ENCODE measurements around the gene MLF1. TPM values are rescaled to one million over a fixed set of nuclear protein-coding genes. Genes with fewer than 3 reads are reported as not detected.
A peak's percentile ranks its signal among the peaks of the same experiment; 100 is the strongest.

MLF1 gene
- total RNA-seq, 8 experiments from 2014 or later = 7.8 to 104 (median 30.7) TPM

- 0 to 47% (median 20%) methylated on average over 1 of the region's 1 CpG; no CpG with 5 or more reads in 5 of the 10 experiments for WGBS, 10 experiments
- no peak overlapping the region for H3K4me3 ChIP-seq
- no peak for ATAC-seq (replicated peaks in 6 of 8)
- H3K4me1 ChIP-seq (replicated peaks in 1 of 2) = no peaks in the 10 kb centered on the region
- in situ Hi-C loops (cut with MboI; ENCODE audit: low pct_unique_long_range_greater_than_20kb in 2 of 9, low sequenced_read_pairs in 9 of 9, unreplicated experiment in 9 of 9) = no loop called here
- no peak overlapping the region for H3K27ac ChIP-seq
Observed at GRCh38 chr3:158617982-158618875, 47.2 kb downstream of the MLF1 start.

- WGBS, 10 experiments = 0 to 100% (median 29%) methylated on average over 1 of the region's 1 CpG; no CpG with 5 or more reads in 2 of the 10 experiments
- Histone ChIP-seq H3K4me1 (replicated peaks in 1 of 2) (no peaks in the 10 kb centered on the region), H3K27ac (no peak overlapping the region), H3K4me3 (no peak overlapping the region)
- in situ Hi-C loops (cut with MboI; ENCODE audit: low pct_unique_long_range_greater_than_20kb in 2 of 9, low sequenced_read_pairs in 9 of 9, unreplicated experiment in 9 of 9) = no loop called here
- no peak for ATAC-seq (replicated peaks in 6 of 8)
Observed at GRCh38 chr3:158625881-158626280, 54.9 kb downstream of the MLF1 start.

GRCh38 chr3:158631981-158632380 is 61.0 kb downstream of the MLF1 start:
- H3K4me3 ChIP-seq = no peak overlapping the region
- H3K4me1 ChIP-seq (replicated peaks in 1 of 2) = peaks cover 7 to 10% of the 10 kb centered on the region in 2 donors
- in situ Hi-C loops (cut with MboI; ENCODE audit: low pct_unique_long_range_greater_than_20kb in 2 of 9, low sequenced_read_pairs in 9 of 9, unreplicated experiment in 9 of 9) = no loop called here
- no peak overlapping the region for H3K27ac ChIP-seq
- ATAC-seq (replicated peaks in 6 of 8) = peak in 4 of 8 experiments; percentile 45 to 95 (median 81)

- no peak for ATAC-seq (replicated peaks in 6 of 8)
- whole genome bisulfite sequencing, 10 experiments = 50 to 100% (median 82%) methylated on average over 1 to 7 of the region's 7 CpGs
- no peak overlapping the region for H3K4me3 ChIP-seq
- no peak overlapping the region for H3K27ac ChIP-seq
- peaks cover 5% of the 10 kb centered on the region in 2 donors for H3K4me1 ChIP-seq (replicated peaks in 1 of 2)
- in situ Hi-C loops (cut with MboI; ENCODE audit: low pct_unique_long_range_greater_than_20kb in 2 of 9, low sequenced_read_pairs in 9 of 9, unreplicated experiment in 9 of 9) = no loop called here
Observed at GRCh38 chr3:158640646-158641045, 69.7 kb downstream of the MLF1 start.

GRCh38 chr3:158642005-158642404 is 71.0 kb downstream of the MLF1 start:
- no peak for ATAC-seq (replicated peaks in 6 of 8)
- Histone ChIP-seq H3K27ac (no peak overlapping the region), H3K4me3 (no peak overlapping the region), H3K4me1 (replicated peaks in 1 of 2) (peaks cover 5 to 7% of the 10 kb centered on the region in 2 donors)
- in situ Hi-C loops (cut with MboI; ENCODE audit: low pct_unique_long_range_greater_than_20kb in 2 of 9, low sequenced_read_pairs in 9 of 9, unreplicated experiment in 9 of 9) = no loop called here
- WGBS, 10 experiments = 63 to 100% (median 90%) methylated on average over 2 to 6 of the region's 7 CpGs; no CpG with 5 or more reads in 1 of the 10 experiments

GRCh38 chr3:158642474-158643210 is 71.6 kb downstream of the MLF1 start:
- Histone ChIP-seq H3K4me3 (no peak overlapping the region), H3K27ac (no peak overlapping the region), H3K4me1 (replicated peaks in 1 of 2) (peaks cover 5 to 7% of the 10 kb centered on the region in 2 donors)
- WGBS, 10 experiments = 43 to 90% (median 63%) methylated on average over 1 to 6 of the region's 6 CpGs; no CpG with 5 or more reads in 2 of the 10 experiments
- peak in 1 of 8 experiments; percentile 8 for ATAC-seq (replicated peaks in 6 of 8)
- in situ Hi-C loops (cut with MboI; ENCODE audit: low pct_unique_long_range_greater_than_20kb in 2 of 9, low sequenced_read_pairs in 9 of 9, unreplicated experiment in 9 of 9) = no loop called here

GRCh38 chr3:158644345-158644908 is 73.4 kb downstream of the MLF1 start, which contains the start of gene GFM1:
TSS of gene GFM1 (plus strand) at chr3:158644527. CDS start at chr3:158644635, 108 bp downstream.
- peaks cover 5 to 7% of the 10 kb centered on the region in 2 donors for H3K4me1 ChIP-seq (replicated peaks in 1 of 2)
- in situ Hi-C loops (cut with MboI; ENCODE audit: low pct_unique_long_range_greater_than_20kb in 2 of 9, low sequenced_read_pairs in 9 of 9, unreplicated experiment in 9 of 9) = no loop called here
- peak; percentile 95 to 99 (median 97) for ATAC-seq (replicated peaks in 6 of 8)
- 0 to 3% (median 0%) methylated on average over 1 to 33 of the region's 42 CpGs for WGBS, 10 experiments
- H3K4me3 ChIP-seq = peak within 1 kb of the TSS; percentile 63 to 95 (median 83)
- peak within 1 kb of the TSS; percentile 84 to 93 for H3K27ac ChIP-seq

GRCh38 chr3:158649791-158650190 is 78.8 kb downstream of the MLF1 start:
- Histone ChIP-seq H3K4me1 (replicated peaks in 1 of 2) (peaks cover 5 to 7% of the 10 kb centered on the region in 2 donors), H3K4me3 (no peak overlapping the region), H3K27ac (no peak overlapping the region)
- WGBS, 10 experiments = 20 to 83% (median 61%) methylated on average over 1 to 4 of the region's 4 CpGs; no CpG with 5 or more reads in 1 of the 10 experiments
- in situ Hi-C loops (cut with MboI; ENCODE audit: low pct_unique_long_range_greater_than_20kb in 2 of 9, low sequenced_read_pairs in 9 of 9, unreplicated experiment in 9 of 9) = loop anchor here in 3 of 9 experiments (25.0 kb wide), 2 partner anchors 138 to 613 kb away; no protein-coding TSS in a partner anchor
- ATAC-seq (replicated peaks in 6 of 8) = peak in 2 of 8 experiments; percentile 36 to 42

- ATAC-seq (replicated peaks in 6 of 8) = no peak
- in situ Hi-C loops (cut with MboI; ENCODE audit: low pct_unique_long_range_greater_than_20kb in 2 of 9, low sequenced_read_pairs in 9 of 9, unreplicated experiment in 9 of 9) = loop anchor here in 3 of 9 experiments (25.0 kb wide), 2 partner anchors 136 to 611 kb away; no protein-coding TSS in a partner anchor
- 60 to 100% (median 100%) methylated on average over 1 to 2 of the region's 2 CpGs; no CpG with 5 or more reads in 2 of the 10 experiments for WGBS, 10 experiments
- H3K4me1 ChIP-seq (replicated peaks in 1 of 2) = no peaks in the 10 kb centered on the region
- no peak overlapping the region for H3K27ac ChIP-seq
- no peak overlapping the region for H3K4me3 ChIP-seq
Observed at GRCh38 chr3:158651192-158651591, 80.2 kb downstream of the MLF1 start.

- Histone ChIP-seq H3K4me3 (no peak overlapping the region), H3K4me1 (replicated peaks in 1 of 2) (no peaks in the 10 kb centered on the region), H3K27ac (no peak overlapping the region)
- ATAC-seq (replicated peaks in 6 of 8) = no peak
- WGBS, 10 experiments = 67 to 100% (median 87%) methylated on average over 1 to 3 of the region's 3 CpGs
- in situ Hi-C loops (cut with MboI; ENCODE audit: low pct_unique_long_range_greater_than_20kb in 2 of 9, low sequenced_read_pairs in 9 of 9, unreplicated experiment in 9 of 9) = loop anchor here in 3 of 9 experiments (25.0 kb wide), 2 partner anchors 135 to 610 kb away; no protein-coding TSS in a partner anchor
Observed at GRCh38 chr3:158652463-158652862, 81.5 kb downstream of the MLF1 start.
